Rectal smooth muscle tissue (tissue), 1 donor: Measurements from ENCODE around the gene DNPEP.
"Not testable (repeated sequence)": the region's sequence is repeated elsewhere in the genome, so short reads cannot be mapped to it uniquely, and the experiment has no call there.

Experiments used
- H3K27ac ChIP-seq: one replicate; pipeline ENCODE4 v1.7.0; 2013; ENCODE audit warnings: low read depth, low read length, inconsistent platforms
- H3K27me3 ChIP-seq: one replicate; pipeline ENCODE4 v1.7.0; 2013; ENCODE audit warnings: low read length; ENCODE audit not compliant: control insufficient read depth, insufficient read depth
- H3K36me3 ChIP-seq: one replicate; pipeline ENCODE4 v1.7.0; 2013; ENCODE audit warnings: low read length; ENCODE audit not compliant: control insufficient read depth, insufficient read depth
- H3K4me1 ChIP-seq: one replicate; pipeline ENCODE4 v1.7.0; 2013; ENCODE audit warnings: low read length; ENCODE audit not compliant: control insufficient read depth, insufficient read depth
- H3K4me3 ChIP-seq: one replicate; pipeline ENCODE4 v1.7.0; 2013; ENCODE audit warnings: low read length
- H3K9ac ChIP-seq: one replicate; pipeline ENCODE4 v1.7.0; 2013; ENCODE audit warnings: low read length

The DNPEP gene

GRCh38 chr2:219404291-219404910 lies 16.7 kb upstream of the DNPEP start:
- peak overlapping the region; percentile 98 for H3K27ac ChIP-seq
- no peak overlapping the region for H3K9ac ChIP-seq
- H3K4me3 ChIP-seq = no peak overlapping the region

GRCh38 chr2:219403861-219404260 lies 16.1 kb upstream of the DNPEP start:
- Histone ChIP-seq H3K4me1 (peaks cover 39% of the 10 kb centered on the region), H3K36me3 (no peaks in the 10 kb centered on the region), H3K27me3 (no peaks in the 10 kb centered on the region), H3K9ac (no peak overlapping the region), H3K4me3 (no peak overlapping the region), H3K27ac (peak overlapping the region; percentile 98)

More at GRCh38 chr2:219404291-219404910, 16.7 kb upstream of the DNPEP start:
- Histone ChIP-seq H3K27me3 (no peaks in the 10 kb centered on the region), H3K4me1 (peaks cover 44% of the 10 kb centered on the region), H3K36me3 (no peaks in the 10 kb centered on the region)

GRCh38 chr2:219402665-219403515 lies 15.2 kb upstream of the DNPEP start:
- peaks cover 31% of the 10 kb centered on the region for H3K4me1 ChIP-seq
- no peaks in the 10 kb centered on the region for H3K36me3 ChIP-seq
- H3K4me3 ChIP-seq = no peak overlapping the region
- H3K27me3 ChIP-seq = no peaks in the 10 kb centered on the region
- peak overlapping the region; percentile 98 for H3K27ac ChIP-seq
- H3K9ac ChIP-seq = no peak overlapping the region

GRCh38 chr2:219401606-219402005 lies 13.9 kb upstream of the DNPEP start:
- no peak overlapping the region for H3K4me3 ChIP-seq
- no peak overlapping the region for H3K9ac ChIP-seq
- H3K36me3 ChIP-seq = no peaks in the 10 kb centered on the region
- peaks cover 25% of the 10 kb centered on the region for H3K4me1 ChIP-seq
- no peak overlapping the region for H3K27ac ChIP-seq
- no peaks in the 10 kb centered on the region for H3K27me3 ChIP-seq

- H3K4me1 ChIP-seq = peaks cover 14% of the 10 kb centered on the region
- H3K36me3 ChIP-seq = no peaks in the 10 kb centered on the region
- no peak overlapping the region for H3K4me3 ChIP-seq
- no peak overlapping the region for H3K9ac ChIP-seq
- H3K27me3 ChIP-seq = no peaks in the 10 kb centered on the region
- no peak overlapping the region for H3K27ac ChIP-seq
Measured at GRCh38 chr2:219400562-219400961, 12.8 kb upstream of the DNPEP start.

GRCh38 chr2:219399716-219400478 lies 12.2 kb upstream of the DNPEP start:
- no peaks in the 10 kb centered on the region for H3K27me3 ChIP-seq
- H3K36me3 ChIP-seq = no peaks in the 10 kb centered on the region
- no peak overlapping the region for H3K4me3 ChIP-seq
- no peak overlapping the region for H3K9ac ChIP-seq
- H3K27ac ChIP-seq = no peak overlapping the region
- peaks cover 9% of the 10 kb centered on the region for H3K4me1 ChIP-seq

- Histone ChIP-seq H3K4me3 (no peak overlapping the region), H3K4me1 (no peaks in the 10 kb centered on the region), H3K27me3 (no peaks in the 10 kb centered on the region), H3K9ac (no peak overlapping the region), H3K27ac (no peak overlapping the region), H3K36me3 (no peaks in the 10 kb centered on the region)
Measured at GRCh38 chr2:219398721-219399363, 11.1 kb upstream of the DNPEP start.

- no peak overlapping the region for H3K27ac ChIP-seq
Measured at GRCh38 chr2:219396863-219397457, 9.2 kb upstream of the DNPEP start.

GRCh38 chr2:219395609-219396008 lies 7.9 kb upstream of the DNPEP start:
- Histone ChIP-seq H3K27ac (no peak overlapping the region), H3K27me3 (no peaks in the 10 kb centered on the region), H3K9ac (no peak overlapping the region), H3K36me3 (no peaks in the 10 kb centered on the region), H3K4me1 (no peaks in the 10 kb centered on the region), H3K4me3 (no peak overlapping the region)

More at GRCh38 chr2:219396863-219397457, 9.2 kb upstream of the DNPEP start:
- Histone ChIP-seq H3K27me3 (no peaks in the 10 kb centered on the region), H3K4me3 (no peak overlapping the region), H3K9ac (no peak overlapping the region), H3K36me3 (no peaks in the 10 kb centered on the region), H3K4me1 (no peaks in the 10 kb centered on the region)

- not testable (repeated sequence) for H3K9ac ChIP-seq, H3K27me3 ChIP-seq, H3K36me3 ChIP-seq, H3K27ac ChIP-seq, H3K4me1 ChIP-seq, H3K4me3 ChIP-seq
Measured at GRCh38 chr2:219395056-219395455, 7.3 kb upstream of the DNPEP start.

GRCh38 chr2:219392754-219393153 lies 5.0 kb upstream of the DNPEP start:
- H3K4me1 ChIP-seq = no peaks in the 10 kb centered on the region
- no peak overlapping the region for H3K27ac ChIP-seq
- no peak overlapping the region for H3K9ac ChIP-seq
- H3K4me3 ChIP-seq = no peak overlapping the region
- H3K36me3 ChIP-seq = no peaks in the 10 kb centered on the region
- no peaks in the 10 kb centered on the region for H3K27me3 ChIP-seq

- Histone ChIP-seq H3K4me3 (peak overlapping the region; percentile 11), H3K4me1 (peaks cover 9% of the 10 kb centered on the region), H3K9ac (no peak overlapping the region), H3K27me3 (no peaks in the 10 kb centered on the region), H3K27ac (peak overlapping the region; percentile 75), H3K36me3 (peaks cover 20% of the 10 kb centered on the region)
Measured at GRCh38 chr2:219388907-219389156, 1.1 kb upstream of the DNPEP start.
